Caki2 (cell line): ENCODE measurements around the gene AP1S1. TPM values are rescaled to one million over a fixed set of nuclear protein-coding genes. Genes with fewer than 3 reads are reported as not detected.
A peak's percentile ranks its signal among the peaks of the same experiment; 100 is the strongest.

Source experiments
- DNase-seq: peaks from one replicate; pipeline ENCODE4 v3.0.0-alpha.2; 2015; ENCODE audit warnings: low read depth
- in situ Hi-C: cut with HindIII; loops from 2 replicates; pipeline ENCODE4 v1.10.0; 2016; ENCODE audit warnings: low sequenced_read_pairs, low pct_unique_long_range_greater_than_20kb, mixed read lengths
- total RNA-seq: library from RNA; depleted of rRNA; stranded (reverse); fragments of >200 nt; shearing (Covaris generic); gene quantifications from 2 replicates; pipeline ENCODE4 v1.2.3, GENCODE V29; 2014; ENCODE audit warnings: low replicate concordance

The AP1S1 gene
- total RNA-seq, 1 experiment from 2014 or later: 312 TPM

DNA sequence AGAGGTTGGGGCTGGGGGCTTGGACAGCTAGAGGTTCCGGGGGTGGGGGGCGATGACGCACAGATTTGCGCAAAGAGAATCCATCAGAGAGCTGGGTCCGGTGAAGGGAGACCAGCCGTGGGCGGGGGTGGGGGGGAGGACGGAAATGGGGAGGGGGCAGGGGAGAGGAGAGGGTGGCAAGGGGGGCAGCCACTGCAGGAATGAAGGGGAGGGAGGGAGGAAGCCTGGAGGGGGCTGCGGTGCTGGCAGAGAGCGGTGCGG, 12.3 kb downstream of the AP1S1 start:
- DNase-seq: no peak
- in situ Hi-C loops: no loop called here

DNA sequence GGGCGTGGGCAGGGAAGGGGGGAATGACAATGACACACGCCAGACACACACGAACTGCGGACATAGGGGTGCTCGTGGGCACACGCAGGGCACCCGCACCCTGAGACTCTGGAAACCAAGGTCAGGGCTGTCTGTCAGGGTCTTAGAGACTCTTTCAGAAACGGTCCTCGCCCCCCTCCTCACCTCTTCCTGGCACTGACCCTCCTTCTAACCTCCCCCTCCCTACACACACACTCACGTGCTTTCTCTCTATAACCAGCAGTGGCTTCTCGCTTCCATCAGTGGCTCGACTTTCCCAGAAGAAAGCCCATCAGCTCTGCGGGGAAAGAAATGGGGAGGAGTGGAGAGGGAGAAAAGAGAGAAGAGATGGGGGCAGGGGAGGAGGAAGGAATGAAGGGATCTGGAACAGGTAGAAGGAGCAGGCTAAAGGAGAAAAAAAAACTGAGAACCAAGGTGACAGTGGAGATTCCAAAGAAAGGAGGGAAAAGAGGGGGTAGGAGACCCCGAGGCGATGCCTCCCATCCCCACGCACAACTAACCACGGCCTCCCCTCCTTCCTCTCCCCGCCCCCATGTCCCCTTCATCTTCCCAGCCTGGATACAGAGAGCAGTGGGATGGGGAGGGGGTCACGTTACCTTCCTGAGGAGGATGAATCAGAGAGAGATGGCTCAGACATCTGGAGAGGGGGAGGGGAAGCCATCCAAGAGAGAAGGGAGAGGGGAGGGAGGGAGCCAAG, 12.8 kb downstream of the AP1S1 start:
- in situ Hi-C loops: no loop called here
- DNase-seq: no peak

GRCh38 chr7:101167645-101168411, 13.6 kb downstream of the AP1S1 start:
- no peak for DNase-seq
- in situ Hi-C loops: no loop called here

- DNase-seq: no peak
- in situ Hi-C loops: no loop called here
Measured at GRCh38 chr7:101168412-101169049, 14.3 kb downstream of the AP1S1 start.

GRCh38 chr7:101169110-101169837, 15.0 kb downstream of the AP1S1 start:
- DNase-seq: no peak
- in situ Hi-C loops: no loop called here

- DNase-seq: peak; percentile 45
- in situ Hi-C loops: no loop called here
Measured at GRCh38 chr7:101169838-101170551, 15.7 kb downstream of the AP1S1 start.

GRCh38 chr7:101170617-101171441, 16.6 kb downstream of the AP1S1 start:
- in situ Hi-C loops: no loop called here

DNA sequence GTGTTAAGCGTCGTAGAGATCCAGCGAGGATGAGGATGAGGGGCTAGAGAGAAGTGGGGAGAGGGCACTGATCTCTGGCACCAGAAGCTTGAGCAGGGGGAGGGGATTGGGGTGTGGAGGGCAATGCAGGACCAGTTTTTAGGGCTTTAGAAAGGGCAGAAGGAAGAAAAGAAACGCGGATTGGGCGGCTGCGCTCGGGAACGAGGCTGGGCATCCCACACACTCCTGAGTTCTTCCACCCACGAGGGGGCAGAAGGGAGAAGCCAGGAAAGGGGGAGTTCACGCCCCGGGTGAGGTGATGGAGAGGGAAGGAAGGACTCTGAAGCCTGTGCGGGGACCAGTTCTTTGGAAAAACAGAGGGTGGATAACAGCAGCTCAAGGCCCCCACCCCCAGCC, 17.2 kb downstream of the AP1S1 start:
- in situ Hi-C loops: no loop called here
- no peak for DNase-seq

More at GRCh38 chr7:101170617-101171441, 16.6 kb downstream of the AP1S1 start:
- DNase-seq: no peak

DNA sequence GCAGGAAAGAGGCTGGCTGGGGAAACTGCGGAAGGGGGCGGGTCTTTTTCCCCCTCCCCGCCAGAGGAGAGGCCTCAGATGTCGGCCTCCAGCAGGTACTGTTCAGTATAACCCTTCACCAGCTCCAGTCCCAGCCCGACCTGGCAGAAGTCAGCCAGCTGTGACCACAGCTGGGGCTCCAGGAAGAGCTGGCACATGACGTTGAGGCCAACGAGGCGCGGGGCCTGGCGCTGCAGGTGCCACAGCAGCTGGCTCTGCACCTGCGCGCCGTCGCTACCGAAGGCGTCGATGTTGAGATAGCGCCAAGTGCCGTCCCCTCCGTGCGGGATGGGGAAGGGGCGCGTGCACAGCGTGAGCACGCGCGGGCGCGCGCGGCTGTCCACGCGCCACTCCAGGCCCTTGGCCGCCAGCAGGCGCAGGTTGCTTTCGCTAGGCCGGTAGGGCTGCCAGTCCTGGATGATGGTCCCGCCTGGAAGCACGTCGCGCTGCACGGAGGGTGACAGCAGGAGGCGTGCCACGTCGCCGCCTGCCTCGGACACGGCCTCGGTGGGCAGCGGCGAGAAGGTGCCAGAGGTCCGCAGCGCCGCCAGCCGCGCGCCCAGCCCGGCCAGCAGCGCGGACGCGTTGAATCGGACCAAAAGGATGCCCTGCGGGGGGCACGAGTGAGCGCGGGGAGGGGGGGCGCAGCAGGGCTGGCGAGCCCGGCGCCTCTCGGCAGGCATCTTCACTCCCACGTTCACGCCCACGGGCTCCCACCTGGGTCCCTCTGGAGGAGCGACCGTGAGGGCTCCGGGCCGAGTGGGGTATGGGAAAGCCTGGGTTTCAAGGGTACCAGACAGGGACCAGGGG, 18.0 kb downstream of the AP1S1 start:
- no peak for DNase-seq
- in situ Hi-C loops: no loop called here

GRCh38 chr7:101172854-101173751, 18.8 kb downstream of the AP1S1 start:
- peak; percentile 80 for DNase-seq
- in situ Hi-C loops: no loop called here

- in situ Hi-C loops: no loop called here
- peak; percentile 58 for DNase-seq
Measured at GRCh38 chr7:101173752-101174244, 19.5 kb downstream of the AP1S1 start.

DNA sequence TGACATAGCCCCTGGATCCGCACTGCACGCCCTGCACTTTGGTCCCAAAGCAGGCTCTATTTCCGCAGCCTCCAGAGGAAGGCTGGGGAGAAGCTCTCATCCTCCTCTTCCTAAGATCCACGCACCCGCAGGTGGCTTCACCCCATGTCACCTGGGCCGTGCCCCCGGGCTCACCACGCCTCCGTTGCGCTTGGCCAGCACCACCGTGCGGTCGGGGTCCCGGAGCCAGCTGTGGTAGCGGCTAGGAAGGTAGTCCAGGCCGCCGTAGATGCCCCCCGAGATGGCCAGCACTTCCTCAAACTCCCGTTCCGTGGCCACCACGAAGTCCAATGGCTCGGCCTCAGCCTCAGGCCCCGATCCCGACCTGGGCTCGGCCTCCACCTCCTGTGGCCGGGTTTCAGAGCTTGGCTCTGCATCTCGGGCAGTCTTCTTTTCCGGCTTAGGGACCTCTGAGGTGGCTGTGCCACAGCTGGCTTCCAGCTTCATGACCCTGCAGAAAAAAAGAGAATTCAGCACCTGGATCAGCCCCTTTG, 20.1 kb downstream of the AP1S1 start:
- no peak for DNase-seq
- in situ Hi-C loops: no loop called here

- in situ Hi-C loops: no loop called here
- DNase-seq: no peak
Measured at GRCh38 chr7:101175664-101176063, 21.4 kb downstream of the AP1S1 start.

DNA sequence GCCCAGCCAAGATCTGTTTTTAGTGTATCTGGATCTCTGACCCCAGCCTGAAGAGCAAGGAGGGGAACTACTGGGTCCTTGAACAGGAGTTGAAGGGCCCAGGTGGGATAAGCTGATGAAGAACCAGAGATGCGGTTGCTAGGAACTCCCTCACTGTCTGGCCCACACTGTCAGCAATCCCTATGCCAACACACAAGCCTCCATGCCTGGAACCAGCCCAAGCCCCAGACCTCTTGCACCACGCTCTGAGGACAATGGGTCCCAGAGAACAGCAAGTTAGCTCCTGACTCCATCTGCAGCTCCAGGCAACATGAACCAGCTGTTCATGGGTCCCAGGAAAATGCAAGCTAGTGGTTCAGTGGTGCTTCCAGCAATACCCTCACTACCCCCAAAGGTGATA, 23.4 kb downstream of the AP1S1 start:
- no peak for DNase-seq
- in situ Hi-C loops: no loop called here

GRCh38 chr7:101179117-101179516, 24.8 kb downstream of the AP1S1 start:
- in situ Hi-C loops: no loop called here

More at GRCh38 chr7:101179117-101179516, 24.8 kb downstream of the AP1S1 start:
- DNase-seq: no peak
